Omental fat pad (tissue), 4 donors: ENCODE data around the gene KDM4C. TPM values are rescaled to one million over a fixed set of nuclear protein-coding genes. Genes with fewer than 3 reads are reported as not detected.
A peak's percentile ranks its signal among the peaks of the same experiment; 100 is the strongest.

ENCODE experiments used
- ATAC-seq: fragments of 150-250 bp; one replicate; pipeline ENCODE4 v1.9.1; 2016; ENCODE audit warnings: mild to moderate bottlenecking, moderate library complexity; ENCODE audit not compliant: low FRiP score
- DNase-seq: peaks from one replicate; pipeline ENCODE4 v3.0.0-alpha.2; 2019; ENCODE audit warnings: low spot score
- CTCF ChIP-seq, 3 donors: fragments of 450-650 bp; IDR thresholded peaks; one replicate each; pipeline ENCODE4 v1.5.1; 2016 to 2017; ENCODE audit warnings: antibody characterized with exemption in 3 of 3, mild to moderate bottlenecking in 3 of 3, moderate library complexity in 2 of 3
- total RNA-seq, 4 donors: library from RNA; depleted of rRNA; stranded (reverse); fragments of >200 nt; gene quantifications; one replicate each; pipeline ENCODE4 v1.1.0, GENCODE V29; 2016

Gene KDM4C
- total RNA-seq, 4 donors from 2014 or later = 24.9 to 37.0 (median 32.0) TPM

GRCh38 chr9:7153134-7153533 lies 395.4 kb downstream of the KDM4C start:
- no peak for TF ChIP-seq CTCF (IDR thresholded peaks at IDR 0.05)
- no peak for DNase-seq
- ATAC-seq = peak; percentile 44

- DNase-seq (no peak), ATAC-seq (peak; percentile 37)
- no peak for TF ChIP-seq CTCF (IDR thresholded peaks at IDR 0.05)
Observed at GRCh38 chr9:7153566-7153965, 395.8 kb downstream of the KDM4C start.

- TF ChIP-seq CTCF (IDR thresholded peaks at IDR 0.05) = no peak
- ATAC-seq (no peak), DNase-seq (no peak)
Observed at GRCh38 chr9:7154003-7154619, 396.3 kb downstream of the KDM4C start.

- TF ChIP-seq CTCF (IDR thresholded peaks at IDR 0.05) = no peak
Observed at GRCh38 chr9:7154650-7155049, 396.9 kb downstream of the KDM4C start.

GRCh38 chr9:7161469-7161868 lies 403.7 kb downstream of the KDM4C start:
- no peak for ATAC-seq
- no peak for TF ChIP-seq CTCF (IDR thresholded peaks at IDR 0.05)
- DNase-seq = no peak

More at GRCh38 chr9:7154650-7155049, 396.9 kb downstream of the KDM4C start:
- ATAC-seq = no peak
- DNase-seq = no peak

GRCh38 chr9:7163932-7164331 lies 406.2 kb downstream of the KDM4C start:
- ATAC-seq (no peak), DNase-seq (no peak)
- TF ChIP-seq CTCF (IDR thresholded peaks at IDR 0.05) = no peak
